Testis (tissue), 3 donors: Measurements from ENCODE around the gene FAM83C. TPM values are rescaled to one million over a fixed set of nuclear protein-coding genes. Genes with fewer than 3 reads are reported as not detected.

Source experiments
- DNase-seq: peaks from one replicate; pipeline ENCODE4 v3.0.0-alpha.2; 2019
- H3K27ac ChIP-seq, 2 donors: fragments of 200-600 bp; sonication (generic); one replicate each; pipeline ENCODE4 v1.5.1; 2019
- H3K27me3 ChIP-seq: fragments of 200-600 bp; sonication (generic); one replicate; pipeline ENCODE4 v1.5.1; 2019
- H3K36me3 ChIP-seq: fragments of 200-600 bp; sonication (generic); one replicate; pipeline ENCODE4 v1.5.1; 2017; ENCODE audit warnings: low read depth; ENCODE audit errors: missing control alignments
- H3K4me1 ChIP-seq: fragments of 200-600 bp; sonication (generic); one replicate; pipeline ENCODE4 v1.5.1; 2019
- H3K4me3 ChIP-seq, 2 donors: fragments of 200-600 bp; sonication (generic); one replicate each; pipeline ENCODE4 v1.5.1; 2017 to 2019
- H3K9me3 ChIP-seq: fragments of 200-600 bp; sonication (generic); one replicate; pipeline ENCODE4 v1.5.1; 2017
- POLR2A ChIP-seq: fragments of 450-650 bp; IDR thresholded peaks from one replicate; pipeline ENCODE4 v1.6.1; 2017; ENCODE audit warnings: antibody characterized with exemption, mild to moderate bottlenecking, moderate library complexity
- WGBS, 2 donors: methylation state at CpG; one replicate each; pipeline ENCODE4 v1.1.5; 2018; 5-methylcytosine and 5-hydroxymethylcytosine counted together
- intact Hi-C: fragments of 100-400 bp; cut with DNase I; formaldehyde crosslinking; loops from one replicate; pipeline ENCODE4 v1.15.1; 2023; ENCODE audit warnings: low total_unique reads
- polyA plus RNA-seq: library from polyadenylated mRNA; stranded (reverse); fragments of 350-450 nt; fragmentation: Illumina TruSeq; extraction: RNeasy Lipid Tissue Mini Kit (QIAGEN cat#74804); gene quantifications from one replicate; pipeline ENCODE4 v1.2.3, GENCODE V29; 2014; ENCODE audit warnings: low read depth, low replicate concordance; ENCODE audit not compliant: insufficient read depth
- total RNA-seq, 2 donors: library from RNA; depleted of rRNA; stranded (reverse); fragments of >200 nt; gene quantifications; one replicate each; pipeline ENCODE4 v1.2.3, GENCODE V29; 2016
- TF ChIP-seq, protein P1 (sequence below), 3 experiments: fragments of 450-650 bp in 2 of 3; fragments of 200-600 bp in 1 of 3; sonication (generic) in 1 of 3; IDR thresholded peaks; one replicate each; pipeline ENCODE4 v1.5.1; 2016 to 2019; ENCODE audit warnings: antibody characterized with exemption in 3 of 3, mild to moderate bottlenecking in 2 of 3, moderate library complexity in 1 of 3

Gene FAM83C
- total and polyA plus RNA-seq, 3 donors from 2014 or later: 0.39 to 0.96 (median 0.43) TPM

GRCh38 chr20:35314816-35315631, 22.8 kb upstream of the FAM83C start:
- H3K9me3 ChIP-seq: no peaks in the 10 kb centered on the region
- no peaks in the 10 kb centered on the region for H3K27me3 ChIP-seq
- TF ChIP-seq, protein P1, sequence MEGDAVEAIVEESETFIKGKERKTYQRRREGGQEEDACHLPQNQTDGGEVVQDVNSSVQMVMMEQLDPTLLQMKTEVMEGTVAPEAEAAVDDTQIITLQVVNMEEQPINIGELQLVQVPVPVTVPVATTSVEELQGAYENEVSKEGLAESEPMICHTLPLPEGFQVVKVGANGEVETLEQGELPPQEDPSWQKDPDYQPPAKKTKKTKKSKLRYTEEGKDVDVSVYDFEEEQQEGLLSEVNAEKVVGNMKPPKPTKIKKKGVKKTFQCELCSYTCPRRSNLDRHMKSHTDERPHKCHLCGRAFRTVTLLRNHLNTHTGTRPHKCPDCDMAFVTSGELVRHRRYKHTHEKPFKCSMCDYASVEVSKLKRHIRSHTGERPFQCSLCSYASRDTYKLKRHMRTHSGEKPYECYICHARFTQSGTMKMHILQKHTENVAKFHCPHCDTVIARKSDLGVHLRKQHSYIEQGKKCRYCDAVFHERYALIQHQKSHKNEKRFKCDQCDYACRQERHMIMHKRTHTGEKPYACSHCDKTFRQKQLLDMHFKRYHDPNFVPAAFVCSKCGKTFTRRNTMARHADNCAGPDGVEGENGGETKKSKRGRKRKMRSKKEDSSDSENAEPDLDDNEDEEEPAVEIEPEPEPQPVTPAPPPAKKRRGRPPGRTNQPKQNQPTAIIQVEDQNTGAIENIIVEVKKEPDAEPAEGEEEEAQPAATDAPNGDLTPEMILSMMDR (IDR thresholded peaks at IDR 0.05): no peak
- TF ChIP-seq POLR2A: no peak
- DNase-seq: no peak
- H3K4me3 ChIP-seq: no peak overlapping the region
- no peaks in the 10 kb centered on the region for H3K36me3 ChIP-seq
- H3K27ac ChIP-seq: no peak overlapping the region
- intact Hi-C loops: no loop called here
- WGBS, 2 donors: 80 to 81% methylated on average over 3 of the region's 3 CpGs
- no peaks in the 10 kb centered on the region for H3K4me1 ChIP-seq

DNA sequence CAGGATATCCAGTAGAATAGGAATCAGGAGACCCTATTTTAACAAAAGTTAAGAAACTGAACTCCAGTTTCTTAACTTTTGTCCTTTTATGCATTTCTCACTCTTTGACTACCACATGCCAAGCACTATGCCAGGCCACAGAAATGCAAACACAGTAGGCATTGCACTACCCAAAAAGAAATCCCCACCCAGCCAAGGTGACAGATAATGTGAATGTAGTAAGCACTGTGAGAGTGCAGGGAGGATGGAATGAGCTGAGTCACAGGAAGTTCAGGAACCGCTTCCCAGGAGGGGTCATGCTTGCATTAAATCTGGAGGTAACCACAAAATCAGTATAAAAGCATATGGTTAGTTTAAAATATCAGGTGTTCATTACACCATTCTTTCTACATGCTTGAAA, 20.1 kb upstream of the FAM83C start:
- WGBS, 2 donors: 90% methylated on average over 1 of the region's 1 CpG
- Histone ChIP-seq H3K27ac (no peak overlapping the region), H3K36me3 (no peaks in the 10 kb centered on the region), H3K4me1 (peaks cover 7% of the 10 kb centered on the region), H3K27me3 (no peaks in the 10 kb centered on the region), H3K9me3 (no peaks in the 10 kb centered on the region), H3K4me3 (no peak overlapping the region)
- DNase-seq: no peak
- intact Hi-C loops: no loop called here
- TF ChIP-seq POLR2A: no peak
- TF ChIP-seq, protein P1 (IDR thresholded peaks at IDR 0.05): no peak

DNA sequence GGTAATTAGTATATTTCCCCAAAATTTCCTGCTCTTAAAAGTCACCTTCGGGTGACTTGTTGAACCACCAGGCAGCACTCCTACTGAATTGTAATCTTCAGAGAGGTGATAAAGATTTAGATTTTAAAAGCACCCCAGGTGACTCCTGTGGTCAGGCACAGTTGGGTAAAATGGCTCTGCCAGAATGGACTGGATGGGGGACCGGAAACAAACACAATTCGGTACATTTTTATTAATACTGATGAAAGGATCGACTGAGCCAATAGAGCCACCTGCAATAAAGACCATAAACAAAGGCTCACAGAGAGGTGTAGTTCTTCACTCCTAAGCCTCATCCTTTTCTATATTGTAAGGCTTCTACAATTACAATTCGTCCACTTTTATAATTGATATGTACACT, 19.6 kb upstream of the FAM83C start:
- H3K4me3 ChIP-seq: no peak overlapping the region
- DNase-seq: no peak
- no peak for TF ChIP-seq POLR2A
- TF ChIP-seq, protein P1 (IDR thresholded peaks at IDR 0.05): no peak
- H3K27ac ChIP-seq: no peak overlapping the region
- H3K27me3 ChIP-seq: no peaks in the 10 kb centered on the region
- intact Hi-C loops: no loop called here
- WGBS, 2 donors: 92 to 94% methylated on average over 5 of the region's 5 CpGs
- H3K36me3 ChIP-seq: no peaks in the 10 kb centered on the region
- H3K4me1 ChIP-seq: peaks cover 12% of the 10 kb centered on the region
- no peaks in the 10 kb centered on the region for H3K9me3 ChIP-seq

DNA sequence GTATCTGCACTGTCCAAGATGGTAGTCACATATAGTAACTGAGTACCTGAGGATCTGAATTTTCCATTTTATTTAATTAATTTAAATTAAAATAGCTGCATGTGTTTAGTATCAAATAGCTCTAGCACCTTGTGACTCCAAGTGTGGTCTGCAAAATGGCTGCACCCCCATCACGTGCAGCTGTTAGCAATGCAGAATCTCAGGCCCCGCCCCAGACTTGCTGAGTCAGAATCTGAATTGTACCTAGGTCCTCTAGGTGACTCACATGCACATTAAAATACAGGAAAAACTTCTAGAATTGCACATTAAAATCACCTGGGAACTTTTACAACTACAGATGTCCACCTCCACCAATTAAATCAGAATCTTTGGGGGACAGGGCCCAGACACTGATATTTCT, 19.2 kb upstream of the FAM83C start:
- 96 to 97% methylated on average over 2 of the region's 2 CpGs for WGBS, 2 donors
- Histone ChIP-seq H3K36me3 (no peaks in the 10 kb centered on the region), H3K9me3 (no peaks in the 10 kb centered on the region), H3K27ac (no peak overlapping the region), H3K4me1 (peaks cover 14% of the 10 kb centered on the region), H3K27me3 (no peaks in the 10 kb centered on the region), H3K4me3 (no peak overlapping the region)
- intact Hi-C loops: no loop called here
- DNase-seq: no peak
- no peak for TF ChIP-seq POLR2A
- TF ChIP-seq, protein P1 (IDR thresholded peaks at IDR 0.05): no peak
